Measurements from ENCODE around the gene PIGT. TPM values are rescaled to one million over a fixed set of nuclear protein-coding genes. Genes with fewer than 3 reads are reported as not detected.

PIGT gene
- polyA plus RNA-seq, 3 donors, result 49.2 to 87.6 (median 59.7) TPM

DNA sequence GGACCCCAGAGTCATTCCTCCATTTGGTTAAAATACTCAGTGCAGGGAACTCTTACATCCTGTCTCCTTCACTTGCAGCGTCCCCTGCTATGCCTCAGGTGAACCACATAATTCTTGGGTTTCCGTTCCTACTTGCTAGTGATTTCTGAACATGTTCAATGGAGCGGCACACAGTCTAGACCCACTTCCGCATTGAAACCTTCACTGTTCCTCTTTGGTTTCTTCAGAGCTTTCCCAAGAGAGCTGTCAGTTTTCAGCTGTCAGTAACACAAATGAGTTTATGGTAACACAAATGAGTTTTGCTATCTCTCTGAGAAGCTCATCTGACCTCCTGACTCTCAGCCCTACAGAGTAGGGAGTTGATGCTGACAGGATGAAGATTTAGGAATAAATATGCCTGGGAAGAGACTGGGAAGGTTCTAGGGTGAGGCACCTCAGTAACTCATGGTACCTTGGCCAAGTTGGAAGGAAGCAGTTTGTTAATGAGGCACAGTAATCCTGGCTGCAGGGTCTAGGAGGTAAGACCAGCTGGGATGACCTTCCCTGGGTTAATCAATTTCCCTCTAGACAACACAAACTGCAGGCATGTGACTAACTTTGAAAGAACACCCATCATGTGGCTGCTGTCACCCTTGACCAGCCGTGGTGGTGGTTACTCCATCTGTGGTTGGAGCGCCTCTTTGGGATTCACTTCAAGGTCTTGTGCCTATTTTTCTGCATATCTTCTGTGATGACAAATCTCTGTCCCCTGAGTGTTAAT is 47.5 kb upstream of the PIGT start:
- intact Hi-C loops (cut with micrococcal nuclease), result loop anchor here in 1 of 2 donors (5.0 kb wide), 1 partner anchor 49 kb away; the partner anchor contains the start of gene PIGT
- Mint-ChIP-seq H3K27ac (peak overlapping the region; percentile 85 to 93 (median 91)), H3K4me1 (peaks cover 52% of the 10 kb centered on the region), H3K4me3 (peak overlapping the region in 1 of 2 donors; percentile 73), H3K36me3 (peaks cover 49% of the 10 kb centered on the region in 2 donors), H3K9me3 (peaks cover 0 to 3% (median 0%) of the 10 kb centered on the region in 7 donors), H3K27me3 (ENCODE audit: low read depth in 3 of 3) (peaks cover 2 to 11% (median 9%) of the 10 kb centered on the region in 3 donors)
- H3K4me3 ChIP-seq (replicated peaks in 1 of 3; ENCODE audit: low read depth in 2 of 3, low read length in 3 of 3), result peak overlapping the region in 1 of 3 experiments; percentile 38
- peaks cover 23 to 30% of the 10 kb centered on the region in 2 donors for H3K36me3 ChIP-seq (replicated peaks in 1 of 2; ENCODE audit: control insufficient read depth in 1 of 2, insufficient read depth in 2 of 2, low read length in 2 of 2)
- 6% methylated on average over 6 of the region's 6 CpGs for WGBS (ENCODE audit: insufficient coverage)
- peaks cover 19% of the 10 kb centered on the region for H3K79me2 ChIP-seq (ENCODE audit: insufficient read depth, low read length)
- no peak overlapping the region for H2AFZ ChIP-seq (ENCODE audit: insufficient read depth, low read depth, low read length, poor library complexity, severe bottlenecking)
- peaks cover 39 to 52% of the 10 kb centered on the region in 2 donors for H3K4me1 ChIP-seq (ENCODE audit: control insufficient read depth in 1 of 2, insufficient read depth in 2 of 2, low read length in 2 of 2)
- peak; percentile 66 to 90 (median 74) for DNase-seq
- H3K9ac ChIP-seq (ENCODE audit: insufficient read depth, low read length, poor library complexity, severe bottlenecking), result peak overlapping the region; percentile 45
- H3K27me3 ChIP-seq (ENCODE audit: control insufficient read depth in 2 of 2, insufficient read depth in 2 of 2, low read length in 2 of 2), result peaks cover 0 to 3% of the 10 kb centered on the region in 2 donors
- TF ChIP-seq, protein P1, sequence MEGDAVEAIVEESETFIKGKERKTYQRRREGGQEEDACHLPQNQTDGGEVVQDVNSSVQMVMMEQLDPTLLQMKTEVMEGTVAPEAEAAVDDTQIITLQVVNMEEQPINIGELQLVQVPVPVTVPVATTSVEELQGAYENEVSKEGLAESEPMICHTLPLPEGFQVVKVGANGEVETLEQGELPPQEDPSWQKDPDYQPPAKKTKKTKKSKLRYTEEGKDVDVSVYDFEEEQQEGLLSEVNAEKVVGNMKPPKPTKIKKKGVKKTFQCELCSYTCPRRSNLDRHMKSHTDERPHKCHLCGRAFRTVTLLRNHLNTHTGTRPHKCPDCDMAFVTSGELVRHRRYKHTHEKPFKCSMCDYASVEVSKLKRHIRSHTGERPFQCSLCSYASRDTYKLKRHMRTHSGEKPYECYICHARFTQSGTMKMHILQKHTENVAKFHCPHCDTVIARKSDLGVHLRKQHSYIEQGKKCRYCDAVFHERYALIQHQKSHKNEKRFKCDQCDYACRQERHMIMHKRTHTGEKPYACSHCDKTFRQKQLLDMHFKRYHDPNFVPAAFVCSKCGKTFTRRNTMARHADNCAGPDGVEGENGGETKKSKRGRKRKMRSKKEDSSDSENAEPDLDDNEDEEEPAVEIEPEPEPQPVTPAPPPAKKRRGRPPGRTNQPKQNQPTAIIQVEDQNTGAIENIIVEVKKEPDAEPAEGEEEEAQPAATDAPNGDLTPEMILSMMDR (IDR thresholded peaks at IDR 0.05), result no peak
- no peaks in the 10 kb centered on the region for H3K9me3 ChIP-seq (replicated peaks in 1 of 2; ENCODE audit: control insufficient read depth in 1 of 2, insufficient read depth in 1 of 2, low read length in 2 of 2)
- H3K27ac ChIP-seq (ENCODE audit: low read depth in 1 of 2, low read length in 2 of 2), result peak overlapping the region in 1 of 2 donors; percentile 80
- H3K4me2 ChIP-seq (replicated peaks; ENCODE audit: extremely low read depth, low read length, poor library complexity, severe bottlenecking), result peak overlapping the region; percentile 41
- peaks cover 47% of the 10 kb centered on the region for H4K20me1 ChIP-seq (ENCODE audit: insufficient read depth, low read length)

DNA sequence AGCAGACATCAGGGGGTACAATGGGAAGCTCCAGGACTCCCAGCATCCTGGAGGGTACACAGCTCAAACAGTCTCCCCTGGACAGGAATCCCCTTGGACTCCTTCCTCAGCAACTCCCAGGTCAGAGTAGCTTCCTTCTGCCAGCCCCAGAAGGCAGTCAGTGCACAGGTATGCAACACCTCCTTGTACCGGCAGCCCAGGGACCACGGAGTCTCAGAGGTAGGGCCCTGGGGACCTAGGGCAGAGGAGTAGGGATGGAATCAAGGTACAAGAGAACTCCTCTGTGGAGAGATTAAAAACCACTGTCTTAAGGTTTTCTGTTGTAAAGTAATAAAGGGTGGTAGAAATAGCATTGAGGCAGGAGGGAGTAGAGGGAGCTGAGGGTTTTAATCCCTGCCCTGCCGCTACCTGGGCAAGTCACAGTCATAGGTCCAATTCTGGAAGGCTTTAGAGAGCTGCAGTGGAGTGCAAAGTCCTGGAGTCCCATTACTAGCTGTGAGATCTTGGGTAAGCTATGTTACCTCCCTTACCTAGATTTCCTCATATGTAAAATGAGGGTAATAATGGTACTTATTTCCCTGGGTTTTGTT is 45.3 kb upstream of the PIGT start:
- H3K4me3 Mint-ChIP-seq, result no peak overlapping the region
- WGBS (ENCODE audit: insufficient coverage), result 100% methylated on average over 1 of the region's 3 CpGs

More for the DNA sequence above, 45.3 kb upstream of the PIGT start:
- H3K36me3 ChIP-seq (replicated peaks in 1 of 2; ENCODE audit: control insufficient read depth in 1 of 2, insufficient read depth in 2 of 2, low read length in 2 of 2), result peaks cover 18 to 25% of the 10 kb centered on the region in 2 donors
- peaks cover 0 to 3% of the 10 kb centered on the region in 2 donors for H3K27me3 ChIP-seq (ENCODE audit: control insufficient read depth in 2 of 2, insufficient read depth in 2 of 2, low read length in 2 of 2)
- H3K36me3 Mint-ChIP-seq, result peaks cover 53% of the 10 kb centered on the region in 2 donors
- DNase-seq, result no peak
- H3K27ac ChIP-seq (ENCODE audit: low read depth in 1 of 2, low read length in 2 of 2), result no peak overlapping the region
- H3K27me3 Mint-ChIP-seq (ENCODE audit: low read depth in 3 of 3), result peaks cover 2 to 11% (median 10%) of the 10 kb centered on the region in 3 donors
- H3K4me2 ChIP-seq (replicated peaks; ENCODE audit: extremely low read depth, low read length, poor library complexity, severe bottlenecking), result no peak overlapping the region
- no peak overlapping the region for H3K4me3 ChIP-seq (replicated peaks in 1 of 3; ENCODE audit: low read depth in 2 of 3, low read length in 3 of 3)
- peaks cover 46% of the 10 kb centered on the region for H3K4me1 Mint-ChIP-seq
- no peak overlapping the region for H3K27ac Mint-ChIP-seq
- H3K9me3 ChIP-seq (replicated peaks in 1 of 2; ENCODE audit: control insufficient read depth in 1 of 2, insufficient read depth in 1 of 2, low read length in 2 of 2), result no peaks in the 10 kb centered on the region
- H3K9me3 Mint-ChIP-seq, result peaks cover 0 to 3% (median 0%) of the 10 kb centered on the region in 7 donors
- H3K9ac ChIP-seq (ENCODE audit: insufficient read depth, low read length, poor library complexity, severe bottlenecking), result no peak overlapping the region
- H4K20me1 ChIP-seq (ENCODE audit: insufficient read depth, low read length), result peaks cover 24% of the 10 kb centered on the region
- TF ChIP-seq, protein P1 (IDR thresholded peaks at IDR 0.05), result no peak
- H2AFZ ChIP-seq (ENCODE audit: insufficient read depth, low read depth, low read length, poor library complexity, severe bottlenecking), result no peak overlapping the region
- no peaks in the 10 kb centered on the region for H3K79me2 ChIP-seq (ENCODE audit: insufficient read depth, low read length)
- intact Hi-C loops (cut with micrococcal nuclease), result loop anchor here in 1 of 2 donors (5.0 kb wide), 2 partner anchors 37 to 67 kb away; partner anchors contain the start of gene DBNDD2
- peaks cover 36 to 46% of the 10 kb centered on the region in 2 donors for H3K4me1 ChIP-seq (ENCODE audit: control insufficient read depth in 1 of 2, insufficient read depth in 2 of 2, low read length in 2 of 2)
